ENCODE data around the gene GFOD2. TPM values are rescaled to one million over a fixed set of nuclear protein-coding genes. Genes with fewer than 3 reads are reported as not detected.

Gene GFOD2
- total and polyA plus RNA-seq, 2 of the 8 experiments (the other 6 are each of a cell fraction or from before 2014, with no cell fraction given): 21.4 to 33.2 TPM

DNA sequence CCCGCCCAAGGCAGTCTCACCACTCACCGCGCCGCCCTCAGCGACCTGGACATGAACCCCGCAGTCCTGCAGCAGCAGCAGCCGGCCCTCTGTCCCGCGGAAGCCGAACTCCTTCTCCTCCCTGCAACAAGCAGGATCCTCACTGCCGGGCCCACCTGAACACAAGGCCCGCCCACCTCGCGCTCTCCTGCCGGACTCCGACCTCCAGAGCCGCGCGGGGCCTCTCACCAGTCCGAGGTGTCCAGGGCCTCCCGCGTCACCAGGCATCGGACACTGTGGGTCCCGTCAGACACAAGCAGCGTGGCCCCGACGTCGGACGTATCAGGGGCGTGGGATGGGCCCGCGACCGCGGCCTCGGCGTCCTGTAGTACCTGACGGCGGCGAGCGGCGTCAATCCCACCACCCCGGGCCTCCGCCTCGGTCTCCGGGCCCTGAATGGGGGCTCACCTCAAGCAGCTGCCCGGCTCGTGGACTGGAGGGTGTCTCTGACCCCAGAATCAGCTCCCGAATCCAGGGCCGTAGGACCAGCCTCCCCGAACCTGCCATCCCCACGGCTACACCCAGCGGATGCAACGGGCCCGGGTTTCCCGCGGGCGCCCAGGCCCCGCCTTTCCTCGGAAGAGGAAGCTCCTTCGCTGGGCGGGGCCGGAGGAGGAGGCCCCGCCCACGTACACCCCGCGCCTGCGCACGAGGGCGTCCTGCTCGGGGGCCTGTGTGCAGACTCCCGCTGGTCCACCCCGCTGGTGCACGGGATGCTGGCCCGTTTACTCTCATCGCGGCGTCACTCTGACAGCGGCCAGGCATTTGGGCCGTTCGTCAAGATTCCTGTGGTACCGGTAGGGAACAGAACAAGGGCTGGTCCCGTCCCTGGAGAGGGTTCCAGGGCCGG is 59.2 kb downstream of the GFOD2 start, which contains the start of gene ACD (continued):
- TF ChIP-seq KDM4A (IDR thresholded peaks at IDR 0.05; ENCODE audit: low read depth, low read length, severe bottlenecking): peak; percentile 87
- no peak for TF ChIP-seq RFX5 (IDR thresholded peaks at IDR 0.05; ENCODE audit: borderline replicate concordance, low read depth, low read length)
- no peak for TF ChIP-seq JUND (IDR thresholded peaks at IDR 0.05; ENCODE audit: low read length)
- TF ChIP-seq EGR1 (IDR thresholded peaks at IDR 0.05; ENCODE audit: borderline replicate concordance, low read depth, low read length): peak; percentile 37; the same call in 1 of the 2 replicates
- TF ChIP-seq SP2 (IDR thresholded peaks at IDR 0.05; ENCODE audit: low read length): no peak
- no peak for TF ChIP-seq RXRA (IDR thresholded peaks at IDR 0.05; ENCODE audit: insufficient read depth, low read depth, low read length)
- no peak for TF ChIP-seq RAD21 (IDR thresholded peaks at IDR 0.05 in 1 of 2, conservative IDR thresholded peaks at IDR 0.05 in 1 of 2; ENCODE audit: low read depth in 2 of 2, low read length in 2 of 2)
- TF ChIP-seq, protein P1, sequence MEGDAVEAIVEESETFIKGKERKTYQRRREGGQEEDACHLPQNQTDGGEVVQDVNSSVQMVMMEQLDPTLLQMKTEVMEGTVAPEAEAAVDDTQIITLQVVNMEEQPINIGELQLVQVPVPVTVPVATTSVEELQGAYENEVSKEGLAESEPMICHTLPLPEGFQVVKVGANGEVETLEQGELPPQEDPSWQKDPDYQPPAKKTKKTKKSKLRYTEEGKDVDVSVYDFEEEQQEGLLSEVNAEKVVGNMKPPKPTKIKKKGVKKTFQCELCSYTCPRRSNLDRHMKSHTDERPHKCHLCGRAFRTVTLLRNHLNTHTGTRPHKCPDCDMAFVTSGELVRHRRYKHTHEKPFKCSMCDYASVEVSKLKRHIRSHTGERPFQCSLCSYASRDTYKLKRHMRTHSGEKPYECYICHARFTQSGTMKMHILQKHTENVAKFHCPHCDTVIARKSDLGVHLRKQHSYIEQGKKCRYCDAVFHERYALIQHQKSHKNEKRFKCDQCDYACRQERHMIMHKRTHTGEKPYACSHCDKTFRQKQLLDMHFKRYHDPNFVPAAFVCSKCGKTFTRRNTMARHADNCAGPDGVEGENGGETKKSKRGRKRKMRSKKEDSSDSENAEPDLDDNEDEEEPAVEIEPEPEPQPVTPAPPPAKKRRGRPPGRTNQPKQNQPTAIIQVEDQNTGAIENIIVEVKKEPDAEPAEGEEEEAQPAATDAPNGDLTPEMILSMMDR (IDR thresholded peaks at IDR 0.05; ENCODE audit: control extremely low read depth in 1 of 3, insufficient read depth in 1 of 3, low read depth in 1 of 3, low read length in 3 of 3): no peak
- peak in 1 of 2 experiments; percentile 44; a peak in 1 of 3 replicates for TF ChIP-seq POLR2A (IDR thresholded peaks at IDR 0.05; ENCODE audit: control extremely low read depth in 1 of 2, low read depth in 2 of 2, low read length in 2 of 2)
- TF ChIP-seq POLR2AphosphoS5 (IDR thresholded peaks at IDR 0.05; ENCODE audit: low read depth, low read length): 0 out of 2 replicates have a peak, but pooled peaks have one; percentile 29
- no peak for TF ChIP-seq GTF2F1 (IDR thresholded peaks at IDR 0.05; ENCODE audit: borderline replicate concordance, low read depth, low read length)
- TF ChIP-seq SIRT6 (IDR thresholded peaks at IDR 0.05; ENCODE audit: low read length): no peak
- no peak for TF ChIP-seq YY1 (IDR thresholded peaks at IDR 0.05; ENCODE audit: low read depth, low read length)
- TF ChIP-seq NANOG (IDR thresholded peaks at IDR 0.05; ENCODE audit: insufficient read depth, low read depth, low read length, poor library complexity, severe bottlenecking): no peak
- TF ChIP-seq ZNF274 (IDR thresholded peaks at IDR 0.05; ENCODE audit: borderline replicate concordance, extremely low read depth, low read length): no peak
- TF ChIP-seq, protein P2, sequence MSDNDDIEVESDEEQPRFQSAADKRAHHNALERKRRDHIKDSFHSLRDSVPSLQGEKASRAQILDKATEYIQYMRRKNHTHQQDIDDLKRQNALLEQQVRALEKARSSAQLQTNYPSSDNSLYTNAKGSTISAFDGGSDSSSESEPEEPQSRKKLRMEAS (IDR thresholded peaks at IDR 0.05): peak; percentile 36
- peak in 1 of 2 experiments; percentile 73; a peak in 2 of 4 replicates for TF ChIP-seq SIN3A (conservative IDR thresholded peaks at IDR 0.05 in 1 of 2, IDR thresholded peaks at IDR 0.05 in 1 of 2; ENCODE audit: low read depth in 1 of 2, low read length in 2 of 2)
- no peak for TF ChIP-seq EP300 (IDR thresholded peaks at IDR 0.05; ENCODE audit: borderline replicate concordance in 1 of 2, low read depth in 2 of 2, low read length in 2 of 2)
- no peak for TF ChIP-seq MAFK (IDR thresholded peaks at IDR 0.05; ENCODE audit: low read depth, low read length)
- no peak for TF ChIP-seq CHD2 (IDR thresholded peaks at IDR 0.05; ENCODE audit: low read length)

Data from H1 (cell line).